NCI-H2029 (cell line): ENCODE data around the gene GRID1.

ENCODE experiments used
- DNase-seq: peaks from one replicate; lab custom pipeline; 2025; lab: John Stamatoyannopoulos, UW

Gene GRID1

GRCh38 chr10:86353506-86354485, 12.8 kb downstream of the GRID1 start:
- DNase-seq = no peak

GRCh38 chr10:86350897-86351296, 15.7 kb downstream of the GRID1 start:
- no peak for DNase-seq

GRCh38 chr10:86349940-86350630, 16.5 kb downstream of the GRID1 start:
- no peak for DNase-seq

- DNase-seq = no peak
These were observed 17.1 kb downstream of the GRID1 start for GRCh38 chr10:86349474-86349873.

- DNase-seq = no peak
These were observed 18.0 kb downstream of the GRID1 start for GRCh38 chr10:86348321-86349210.

- no peak for DNase-seq
These were observed 18.7 kb downstream of the GRID1 start for GRCh38 chr10:86347856-86348255.

GRCh38 chr10:86346799-86347665, 19.6 kb downstream of the GRID1 start:
- DNase-seq = no peak

- DNase-seq = no peak
These were observed 20.5 kb downstream of the GRID1 start for GRCh38 chr10:86345859-86346798.

GRCh38 chr10:86345296-86345858, 21.2 kb downstream of the GRID1 start:
- DNase-seq = no peak

- DNase-seq = no peak
These were observed 21.9 kb downstream of the GRID1 start for GRCh38 chr10:86344714-86345161.

- DNase-seq = no peak
These were observed 22.3 kb downstream of the GRID1 start for GRCh38 chr10:86344281-86344680.

GRCh38 chr10:86343761-86344160, 22.8 kb downstream of the GRID1 start:
- no peak for DNase-seq

GRCh38 chr10:86342111-86342863, 24.3 kb downstream of the GRID1 start:
- DNase-seq = no peak

- DNase-seq = no peak
These were observed 25.2 kb downstream of the GRID1 start for GRCh38 chr10:86341361-86341811.

- DNase-seq = no peak
These were observed 25.7 kb downstream of the GRID1 start for GRCh38 chr10:86340991-86341260.

- DNase-seq = no peak
These were observed 26.2 kb downstream of the GRID1 start for GRCh38 chr10:86340176-86340990.

- no peak for DNase-seq
These were observed 27.2 kb downstream of the GRID1 start for GRCh38 chr10:86339226-86339865.
